NCI-H345 treated with DMSO at 0.1 percent for 48 hours (cell line): Measurements from ENCODE around the gene IPO13.
A peak's percentile ranks its signal among the peaks of the same experiment; 100 is the strongest.

Experiments
- DNase-seq: peaks from one replicate; lab custom pipeline; 2025; ENCODE audit not compliant: unreplicated experiment; lab: John Stamatoyannopoulos, UW

IPO13 gene

GRCh38 chr1:43947874-43948437 is 1.2 kb downstream of the IPO13 start:
- no peak for DNase-seq

- DNase-seq, result no peak
Measured at GRCh38 chr1:43949678-43950077, 2.9 kb downstream of the IPO13 start.

- no peak for DNase-seq
Measured at GRCh38 chr1:43951021-43951985, 4.6 kb downstream of the IPO13 start.

- no peak for DNase-seq
Measured at GRCh38 chr1:43952731-43953346, 6.1 kb downstream of the IPO13 start.

- DNase-seq, result no peak
Measured at GRCh38 chr1:43953361-43953760, 6.6 kb downstream of the IPO13 start.

GRCh38 chr1:43954036-43954435 is 7.3 kb downstream of the IPO13 start:
- no peak for DNase-seq

GRCh38 chr1:43956234-43956633 is 9.5 kb downstream of the IPO13 start:
- no peak for DNase-seq

GRCh38 chr1:43957407-43958040 is 10.8 kb downstream of the IPO13 start:
- no peak for DNase-seq

- DNase-seq, result no peak
Measured at GRCh38 chr1:43958351-43959255, 11.9 kb downstream of the IPO13 start.

GRCh38 chr1:43960798-43961197 is 14.0 kb downstream of the IPO13 start:
- no peak for DNase-seq

- no peak for DNase-seq
Measured at GRCh38 chr1:43961692-43962091, 14.9 kb downstream of the IPO13 start.

- DNase-seq, result no peak
Measured at GRCh38 chr1:43962324-43962723, 15.6 kb downstream of the IPO13 start.

- no peak for DNase-seq
Measured at GRCh38 chr1:43963006-43963405, 16.3 kb downstream of the IPO13 start.

GRCh38 chr1:43963890-43964289 is 17.1 kb downstream of the IPO13 start:
- DNase-seq, result no peak

GRCh38 chr1:43965316-43965715 is 18.6 kb downstream of the IPO13 start:
- no peak for DNase-seq

GRCh38 chr1:43968348-43968948 is 21.7 kb downstream of the IPO13 start:
- no peak for DNase-seq

GRCh38 chr1:43969416-43969745 is 22.6 kb downstream of the IPO13 start:
- no peak for DNase-seq

GRCh38 chr1:43969746-43970466 is 23.2 kb downstream of the IPO13 start, which contains the start of gene DPH2:
Gene DPH2, plus strand, starts transcription at chr1:43970010. Its CDS starts 166 bp downstream, at chr1:43970176.
- peak; percentile 93 for DNase-seq

- DNase-seq, result no peak
Measured at GRCh38 chr1:43970502-43970901, 23.8 kb downstream of the IPO13 start.
